Endothelial cell of umbilical vein (primary cell): ENCODE results near the gene THSD4. TPM values are rescaled to one million over a fixed set of nuclear protein-coding genes. Genes with fewer than 3 reads are reported as not detected.

ENCODE experiments used
- BruUV-seq: library from RNA; stranded (reverse); fragments of 400-500 nt; replicated peaks from 2 replicates; lab custom pipeline; 2021; lab: Mats Ljungman, UMichigan
- CTCF ChIA-PET: fragments of 300-600, 350-600 bp; sonication (Branson Sonifier 250); formaldehyde crosslinking; loops from one replicate; lab custom pipeline; 2021; ENCODE audit warnings: antibody characterized with exemption, inconsistent platforms; lab: Charles Lee
- POLR2A ChIA-PET: fragments of 300-600, 350-600 bp; sonication (Branson Sonifier 250); formaldehyde crosslinking; loops from one replicate; lab custom pipeline; 2021; ENCODE audit warnings: antibody characterized with exemption, inconsistent platforms; lab: Charles Lee
- DNase-seq: peaks from one replicate; pipeline ENCODE4 v3.0.0-alpha.2; 2011; ENCODE audit warnings: low read depth, low spot score
- FAIRE-seq: peaks from 2 replicates; lab custom pipeline; 2011; peaks lifted over from hg19 to GRCh38; lab: Jason Lieb, UNC
- H2AFZ ChIP-seq: 2 replicates; pipeline ENCODE4 v1.6.0; 2012; ENCODE audit warnings: low read depth, low read length, control low read depth, inconsistent platforms
- H3K27ac ChIP-seq: 2 replicates; pipeline ENCODE4 v1.5.1; 2011; ENCODE audit warnings: low read depth, mild to moderate bottlenecking, control low read depth, low read length, moderate library complexity; ENCODE audit not compliant: insufficient read depth
- H3K27me3 ChIP-seq, 2 experiments: 2 replicates each; pipeline versions ENCODE4 v1.6.0 to v1.6.1; 2011; ENCODE audit warnings: low read length in 2 of 2, mixed read lengths in 1 of 2; ENCODE audit not compliant: control insufficient read depth in 2 of 2, insufficient read depth in 2 of 2
- H3K36me3 ChIP-seq, 2 experiments: 2 replicates in 1 of 2; 3 replicates in 1 of 2; pipeline ENCODE4 v1.5.1; 2011; ENCODE audit warnings: low read length in 2 of 2, mild to moderate bottlenecking in 1 of 2, moderate library complexity in 1 of 2; ENCODE audit not compliant: control insufficient read depth in 2 of 2, insufficient read depth in 2 of 2; ENCODE audit errors: extremely low read depth in 1 of 2
- H3K4me1 ChIP-seq: 3 replicates; pipeline ENCODE4 v1.5.1; 2011; ENCODE audit warnings: mild to moderate bottlenecking, low read length; ENCODE audit not compliant: control insufficient read depth, insufficient read depth; ENCODE audit errors: extremely low read depth
- H3K4me2 ChIP-seq: 2 replicates; pipeline ENCODE4 v1.6.1; 2011; ENCODE audit warnings: low read length, control low read depth, mixed read lengths; ENCODE audit not compliant: insufficient read depth
- H3K4me3 ChIP-seq, 3 experiments: fragments of 200-600 bp in 1 of 3; sonication (generic), shearing (Covaris generic) in 1 of 3; replicated peaks in 1 of 3; 2 replicates each; pipeline ENCODE4 v1.5.1; 2011 to 2016; ENCODE audit warnings: control low read depth in 3 of 3, low read length in 3 of 3, mild to moderate bottlenecking in 2 of 3, inconsistent platforms in 1 of 3, low read depth in 1 of 3, moderate library complexity in 1 of 3; ENCODE audit not compliant: insufficient read depth in 1 of 3
- H3K79me2 ChIP-seq: 2 replicates; pipeline ENCODE4 v1.6.0; 2012; ENCODE audit warnings: low read length, inconsistent platforms; ENCODE audit not compliant: control insufficient read depth, insufficient read depth
- H3K9ac ChIP-seq: replicated peaks from 2 replicates; pipeline ENCODE3; 2011; ENCODE audit warnings: low read length, control low read depth; ENCODE audit not compliant: insufficient read depth; ENCODE audit errors: extremely low read depth
- H3K9me1 ChIP-seq: replicated peaks from 3 replicates; pipeline ENCODE4 v1.6.0; 2011; ENCODE audit warnings: mild to moderate bottlenecking, low read length; ENCODE audit not compliant: control insufficient read depth, insufficient read depth; ENCODE audit errors: extremely low read depth
- H3K9me3 ChIP-seq: replicated peaks from 2 replicates; pipeline ENCODE4 v1.5.1; 2012; ENCODE audit warnings: low read length, inconsistent platforms; ENCODE audit not compliant: control insufficient read depth, insufficient read depth
- H4K20me1 ChIP-seq: replicated peaks from 2 replicates; pipeline ENCODE3; 2011; ENCODE audit warnings: mild to moderate bottlenecking, low read length; ENCODE audit not compliant: control insufficient read depth, insufficient read depth; ENCODE audit errors: extremely low read depth
- EZH2 ChIP-seq: IDR thresholded peaks from 2 replicates; pipeline ENCODE4 v1.6.1; 2012; ENCODE audit warnings: borderline replicate concordance, low read depth, mild to moderate bottlenecking, moderate library complexity, low read length, inconsistent platforms; ENCODE audit not compliant: severe bottlenecking
- FOS ChIP-seq: IDR thresholded peaks from 2 replicates; pipeline ENCODE4 v1.6.1; 2011; ENCODE audit warnings: mild to moderate bottlenecking, low read length, moderate library complexity, borderline replicate concordance; ENCODE audit not compliant: insufficient read depth
- GATA2 ChIP-seq: IDR thresholded peaks from 2 replicates; pipeline ENCODE4 v1.7.0; 2011; ENCODE audit warnings: low read depth, mild to moderate bottlenecking, moderate library complexity, mixed read lengths, low read length; ENCODE audit not compliant: insufficient read length, insufficient read depth
- JUN ChIP-seq: IDR thresholded peaks from 2 replicates; pipeline ENCODE4 v1.6.1; 2011; ENCODE audit warnings: borderline replicate concordance, low read depth; ENCODE audit not compliant: insufficient read length, insufficient read depth
- MYC ChIP-seq: IDR thresholded peaks from one replicate; pipeline ENCODE4 v1.6.1; 2011; ENCODE audit warnings: mild to moderate bottlenecking, low read depth, low read length
- POLR2A ChIP-seq: IDR thresholded peaks from 2 replicates; pipeline ENCODE4 v1.6.1; 2012; ENCODE audit warnings: low read depth, mild to moderate bottlenecking, control low read depth, low read length
- POLR2AphosphoS5 ChIP-seq: IDR thresholded peaks from 2 replicates; pipeline ENCODE4 v1.6.1; 2012; ENCODE audit warnings: low read depth, mild to moderate bottlenecking, control low read depth, low read length, moderate library complexity; ENCODE audit not compliant: insufficient read depth
- dilution Hi-C: fragments of 300-500 bp; cut with MboI; formaldehyde crosslinking; loops from one replicate; pipeline ENCODE4 v1.15.0; 2019; ENCODE audit warnings: low sequenced_read_pairs; ENCODE audit not compliant: extremely low pct_ligation_motif_present
- intact Hi-C: fragments of 100-400 bp; cut with micrococcal nuclease; formaldehyde crosslinking; loops from one replicate; pipeline ENCODE4 v1.10.0; 2022
- polyA plus RNA-seq, 4 experiments: library from polyadenylated mRNA; depleted of rRNA in 3 of 4; stranded (reverse) in 3 of 4; unstranded in 1 of 4; fragments of >200 nt; gene quantifications; 2 replicates each; pipeline versions ENCODE4 v1.2.1 to v1.2.3, GENCODE V29; 2011 to 2012; ENCODE audit warnings: missing spikeins in 1 of 4
- total RNA-seq: library from RNA; stranded (reverse); gene quantifications from 2 replicates; pipeline ENCODE4 v1.2.3, GENCODE V29; 2021
- TF ChIP-seq, protein P1 (sequence below): IDR thresholded peaks from 2 replicates; pipeline ENCODE4 v1.6.1; 2011; ENCODE audit not compliant: insufficient read depth, insufficient read length
- TF ChIP-seq, protein P2 (sequence below), 2 donors: IDR thresholded peaks; 1 replicate in 1 of 2; 2 replicates in 1 of 2; pipeline ENCODE4 v1.5.1; 2011; ENCODE audit warnings: low read length in 2 of 2, mild to moderate bottlenecking in 2 of 2, moderate library complexity in 2 of 2, control low read depth in 1 of 2, inconsistent platforms in 1 of 2, low read depth in 1 of 2; ENCODE audit not compliant: insufficient read depth in 1 of 2; ENCODE audit errors: extremely low read depth in 1 of 2

THSD4 gene
- total and polyA plus RNA-seq, 2 donors (not counting 3 experiments of a cell fraction or from before 2014, with no cell fraction given): 9.9 to 25.4 TPM

DNA sequence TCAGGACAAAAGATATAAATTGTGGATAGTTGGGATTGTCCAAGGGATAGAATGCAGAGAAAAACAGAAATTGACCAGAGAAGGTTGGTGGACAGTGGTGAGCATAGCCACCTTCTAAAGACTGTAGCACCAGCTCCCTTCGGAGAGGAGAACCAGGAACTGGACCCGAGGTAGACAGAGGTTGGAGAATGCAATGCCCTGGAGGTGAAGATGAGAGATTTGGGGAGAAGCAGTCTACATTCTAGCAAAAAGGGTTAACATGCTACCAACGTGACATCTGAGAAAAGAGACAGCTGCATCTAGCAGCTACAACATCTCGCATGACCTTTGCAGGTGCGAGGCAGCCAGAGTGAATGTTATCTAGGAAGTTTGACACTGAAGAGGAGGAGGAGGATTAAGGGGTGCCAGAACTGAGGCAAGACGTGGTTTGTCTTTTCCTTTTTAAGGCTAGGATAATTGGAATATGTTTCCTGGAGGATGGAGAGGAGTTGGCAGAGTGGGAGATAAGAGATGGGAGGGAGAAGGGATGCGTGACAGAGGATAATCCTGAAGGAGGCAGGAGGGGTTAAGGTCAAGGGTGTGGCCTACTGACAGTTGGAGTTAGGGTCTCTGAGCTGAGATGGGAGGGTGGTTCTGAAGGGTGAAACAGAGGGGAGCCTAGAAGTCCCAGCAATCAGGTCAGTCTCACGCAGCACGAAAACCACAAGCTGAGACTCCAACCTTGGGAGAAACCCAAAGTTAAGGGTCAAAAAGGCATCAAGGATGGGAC, 591.4 kb downstream of the THSD4 start:
- BruUV-seq: no TSS peak
- FAIRE-seq (no peak), DNase-seq (no peak)
- Histone ChIP-seq H3K4me1 (peaks cover 8% of the 10 kb centered on the region), H3K36me3 (no peaks in the 10 kb centered on the region), H3K4me2 (no peak overlapping the region), H3K9ac (no peak overlapping the region), H2AFZ (no peak overlapping the region), H3K27me3 (peaks cover 0 to 2% of the 10 kb centered on the region in 2 experiments), H3K9me3 (no peaks in the 10 kb centered on the region), H3K27ac (no peak overlapping the region), H3K9me1 (no peaks in the 10 kb centered on the region), H3K79me2 (no peaks in the 10 kb centered on the region), H4K20me1 (no peaks in the 10 kb centered on the region), H3K4me3 (no peak overlapping the region)
- ChIA-PET POLR2A (no interaction called here), CTCF (interaction anchor here (0.8 to 1.9 kb wide), 7 partner anchors 9 to 257 kb away, joined by 3 to 6 read pairs (median 4); no protein-coding TSS in a partner anchor)
- dilution Hi-C loops: no loop called here
- TF ChIP-seq MYC: no peak
- TF ChIP-seq EZH2: no peak
- TF ChIP-seq, protein P1, sequence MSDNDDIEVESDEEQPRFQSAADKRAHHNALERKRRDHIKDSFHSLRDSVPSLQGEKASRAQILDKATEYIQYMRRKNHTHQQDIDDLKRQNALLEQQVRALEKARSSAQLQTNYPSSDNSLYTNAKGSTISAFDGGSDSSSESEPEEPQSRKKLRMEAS: no peak
- no peak for TF ChIP-seq JUN
- no peak for TF ChIP-seq POLR2AphosphoS5
- no peak for TF ChIP-seq FOS
- TF ChIP-seq GATA2: no peak
- TF ChIP-seq POLR2A: no peak
- TF ChIP-seq, protein P2, sequence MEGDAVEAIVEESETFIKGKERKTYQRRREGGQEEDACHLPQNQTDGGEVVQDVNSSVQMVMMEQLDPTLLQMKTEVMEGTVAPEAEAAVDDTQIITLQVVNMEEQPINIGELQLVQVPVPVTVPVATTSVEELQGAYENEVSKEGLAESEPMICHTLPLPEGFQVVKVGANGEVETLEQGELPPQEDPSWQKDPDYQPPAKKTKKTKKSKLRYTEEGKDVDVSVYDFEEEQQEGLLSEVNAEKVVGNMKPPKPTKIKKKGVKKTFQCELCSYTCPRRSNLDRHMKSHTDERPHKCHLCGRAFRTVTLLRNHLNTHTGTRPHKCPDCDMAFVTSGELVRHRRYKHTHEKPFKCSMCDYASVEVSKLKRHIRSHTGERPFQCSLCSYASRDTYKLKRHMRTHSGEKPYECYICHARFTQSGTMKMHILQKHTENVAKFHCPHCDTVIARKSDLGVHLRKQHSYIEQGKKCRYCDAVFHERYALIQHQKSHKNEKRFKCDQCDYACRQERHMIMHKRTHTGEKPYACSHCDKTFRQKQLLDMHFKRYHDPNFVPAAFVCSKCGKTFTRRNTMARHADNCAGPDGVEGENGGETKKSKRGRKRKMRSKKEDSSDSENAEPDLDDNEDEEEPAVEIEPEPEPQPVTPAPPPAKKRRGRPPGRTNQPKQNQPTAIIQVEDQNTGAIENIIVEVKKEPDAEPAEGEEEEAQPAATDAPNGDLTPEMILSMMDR (IDR thresholded peaks at IDR 0.05; ENCODE audit: extremely low read depth in 1 of 2, insufficient read depth in 1 of 2, low read depth in 1 of 2, low read length in 2 of 2): no peak
- intact Hi-C loops: no loop called here
